GM12878 (cell line): ENCODE data around the gene CFHR1. TPM values are rescaled to one million over a fixed set of nuclear protein-coding genes. Genes with fewer than 3 reads are reported as not detected.
A peak's percentile ranks its signal among the peaks of the same experiment; 100 is the strongest.

Experiments
- ATAC-seq: fragments of 200-7000 bp; cut with Tn5 transposase; 3 replicates; pipeline ENCODE4 v1.9.1; 2020; ENCODE audit warnings: mild to moderate bottlenecking, moderate library complexity
- BruUV-seq: library from RNA; stranded (reverse); fragments of 400-500 nt; replicated peaks from 2 replicates; lab custom pipeline; 2021; lab: Mats Ljungman, UMichigan
- CTCF ChIA-PET: fragments of 300-600 bp; sonication (Branson Sonifier 250); formaldehyde crosslinking; extraction: SDS; loops from one replicate; lab custom pipeline; 2021; ENCODE audit warnings: inconsistent platforms; lab: Yijun Ruan, JAX
- POLR2A ChIA-PET: fragments of 350-600 bp; formaldehyde crosslinking; extraction: SDS; loops from one replicate; lab custom pipeline; 2021; ENCODE audit warnings: inconsistent platforms; lab: Charles Lee
- RAD21 ChIA-PET: fragments of 300-600 bp; sonication (Branson Sonifier 250); formaldehyde crosslinking; loops from one replicate; lab custom pipeline; 2023; ENCODE audit warnings: antibody characterized with exemption; ENCODE audit not compliant: unreplicated experiment; lab: Charles Lee
- SMC1A ChIA-PET: fragments of 300-600 bp; sonication (Branson Sonifier 250); formaldehyde crosslinking; loops from one replicate; lab custom pipeline; 2023; ENCODE audit not compliant: unreplicated experiment, uncharacterized antibody; lab: Charles Lee
- DNase-seq: peaks from one replicate; pipeline ENCODE4 v3.0.0-alpha.2; 2011; ENCODE audit warnings: low read depth, low spot score
- FAIRE-seq: peaks from 3 replicates; lab custom pipeline; 2011; peaks lifted over from hg19 to GRCh38; lab: Jason Lieb, UNC
- H2AFZ ChIP-seq: 2 replicates; pipeline ENCODE4 v1.6.0; 2011; ENCODE audit warnings: low read depth, low read length, control low read depth; ENCODE audit not compliant: control insufficient read depth
- H3K27ac ChIP-seq: 2 replicates; pipeline ENCODE4 v1.5.1; 2011; ENCODE audit warnings: control low read depth; ENCODE audit not compliant: control insufficient read depth, insufficient read depth
- H3K27me3 ChIP-seq, 2 experiments: replicated peaks in 1 of 2; 2 replicates each; pipeline versions ENCODE4 v1.6.0 to v1.6.1; 2011; ENCODE audit warnings: low read length in 1 of 2; ENCODE audit not compliant: control insufficient read depth in 2 of 2, insufficient read depth in 2 of 2
- H3K36me3 ChIP-seq, 2 experiments: 2 replicates each; pipeline ENCODE4 v1.5.1; 2011; ENCODE audit warnings: low read length in 1 of 2; ENCODE audit not compliant: control insufficient read depth in 2 of 2, insufficient read depth in 2 of 2
- H3K4me1 ChIP-seq: 2 replicates; pipeline ENCODE4 v1.6.1; 2011; ENCODE audit warnings: mild to moderate bottlenecking, low read length, moderate library complexity, mixed read lengths; ENCODE audit not compliant: control insufficient read depth, insufficient read depth
- H3K4me2 ChIP-seq: 2 replicates; pipeline ENCODE4 v1.6.0; 2011; ENCODE audit warnings: control low read depth; ENCODE audit not compliant: control insufficient read depth, insufficient read depth
- H3K4me3 ChIP-seq: fragments of 200-600 bp; sonication (generic); 2 replicates; pipeline ENCODE4 v1.5.1; 2016
- H3K79me2 ChIP-seq: 2 replicates; pipeline ENCODE4 v1.6.0; 2011; ENCODE audit warnings: low read length; ENCODE audit not compliant: control insufficient read depth, insufficient read depth
- H3K9ac ChIP-seq: 2 replicates; pipeline ENCODE4 v1.8.0; 2011; ENCODE audit warnings: low read length, control low read depth, mixed read lengths; ENCODE audit not compliant: control insufficient read depth, insufficient read depth
- H3K9me3 ChIP-seq: replicated peaks from 3 replicates; pipeline ENCODE4 v1.5.1; 2011; ENCODE audit warnings: mild to moderate bottlenecking, low read length; ENCODE audit not compliant: control insufficient read depth, insufficient read depth
- H4K20me1 ChIP-seq: 2 replicates; pipeline ENCODE4 v1.6.0; 2011; ENCODE audit not compliant: control insufficient read depth, insufficient read depth
- BCL3 ChIP-seq: IDR thresholded peaks from 2 replicates; pipeline ENCODE4 v1.6.1; 2011; ENCODE audit warnings: borderline replicate concordance, low read depth, mild to moderate bottlenecking, moderate library complexity, low read length; ENCODE audit not compliant: insufficient read depth, poor library complexity, severe bottlenecking
- MTA3 ChIP-seq: IDR thresholded peaks from 2 replicates; pipeline ENCODE4 v1.6.1; 2012; ENCODE audit warnings: low read length, inconsistent platforms, borderline replicate concordance
- NFIC ChIP-seq: IDR thresholded peaks from 2 replicates; pipeline ENCODE4 v1.6.1; 2012; ENCODE audit warnings: low read depth, mild to moderate bottlenecking, inconsistent platforms, low read length, moderate library complexity
- SMC3 ChIP-seq: IDR thresholded peaks from 2 replicates; pipeline ENCODE4 v1.6.1; 2011; ENCODE audit warnings: low read length, improper control_type of control experiment, borderline replicate concordance
- TAF1 ChIP-seq: IDR thresholded peaks from 2 replicates; pipeline ENCODE4 v1.6.1; 2011; ENCODE audit warnings: mild to moderate bottlenecking, low read depth, low read length, borderline replicate concordance
- ZNF622 ChIP-seq: fragments of 450-650 bp; IDR thresholded peaks from 2 replicates; pipeline ENCODE4 v1.6.1; 2017; ENCODE audit warnings: mild to moderate bottlenecking, inconsistent platforms
- WGBS: methylation state at CpG from one replicate; pipeline ENCODE4 v1.1.6; 2016; ENCODE audit warnings: low lambda C conversion rate; ENCODE audit not compliant: insufficient replicate concordance, insufficient coverage; ENCODE audit errors: missing lambda C conversion rate; 5-methylcytosine and 5-hydroxymethylcytosine counted together
- in situ Hi-C: fragments of 300-500 bp; cut with MboI; formaldehyde crosslinking; loops from 9 replicates; pipeline ENCODE4 v1.14.3; 2018; ENCODE audit warnings: mixed read lengths
- intact Hi-C: fragments of 100-400 bp; cut with micrococcal nuclease; formaldehyde crosslinking; loops from one replicate; pipeline ENCODE4 v1.14.2; 2022; ENCODE audit not compliant: unreplicated experiment
- polyA plus RNA-seq, 11 experiments: library from polyadenylated mRNA; depleted of rRNA in 4 of 11; unstranded in 6 of 11; stranded (reverse) in 5 of 11; fragments of >200 nt; fragmentation: Nextera tagmentation in 4 of 11; fragmentation: Illumina TruSeq in 1 of 11; extraction: Ambion mirVana in 4 of 11; extraction: Trizol in 1 of 11; gene quantifications; 1 replicate in 1 of 11; 2 replicates in 10 of 11; pipeline versions ENCODE4 v1.2.1 to v1.2.3, GENCODE V29; 2011 to 2016; ENCODE audit warnings: inconsistent platforms in 2 of 11, missing spikeins in 2 of 11, low read depth in 1 of 11
- total RNA-seq, 4 experiments: library from RNA; depleted of rRNA in 3 of 4; stranded (reverse); fragments of >200 nt in 3 of 4; fragmentation: Illumina TruSeq in 1 of 4; extraction: Trizol in 1 of 4; gene quantifications; 2 replicates each; pipeline versions ENCODE4 v1.2.1 to v1.2.3, GENCODE V29; 2013 to 2021

Gene CFHR1
- total and polyA plus RNA-seq, 10 of the 15 experiments (the other 5 are each of a cell fraction or from before 2014, with no cell fraction given) = 0.04 TPM; not detected in 9

DNA sequence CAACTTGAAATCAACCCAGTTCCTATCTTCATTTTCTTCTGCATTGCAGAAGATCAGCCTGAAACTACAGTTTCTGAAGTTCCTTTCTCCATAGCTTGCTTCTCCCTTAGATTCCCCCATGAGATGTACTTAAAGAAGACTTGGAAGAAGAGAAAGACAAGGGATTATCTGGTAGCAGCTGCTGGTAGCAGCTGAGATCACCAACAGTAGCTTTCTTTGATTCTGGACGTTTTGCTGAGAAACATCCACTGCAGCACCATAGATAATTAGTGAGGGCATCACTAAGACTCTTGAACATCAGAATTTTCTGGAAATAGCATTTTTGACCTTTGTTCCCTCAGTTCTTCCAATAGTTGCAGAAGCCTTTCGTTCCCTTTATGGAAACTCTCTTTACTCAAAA is 45.4 kb upstream of the CFHR1 start:
- POLR2A ChIA-PET = no interaction called here
- Histone ChIP-seq H3K9ac (no peak overlapping the region), H2AFZ (no peak overlapping the region), H3K79me2 (no peaks in the 10 kb centered on the region), H3K27me3 (no peaks in the 10 kb centered on the region), H3K27ac (no peak overlapping the region), H4K20me1 (no peaks in the 10 kb centered on the region), H3K4me2 (no peak overlapping the region), H3K9me3 (no peaks in the 10 kb centered on the region), H3K4me1 (no peaks in the 10 kb centered on the region), H3K4me3 (no peak overlapping the region), H3K36me3 (no peaks in the 10 kb centered on the region)
- CTCF ChIA-PET = no interaction called here
- SMC1A ChIA-PET = no interaction called here
- TF ChIP-seq BCL3 (no peak), MTA3 (no peak), TAF1 (no peak)
- no peak for DNase-seq
- RAD21 ChIA-PET = no interaction called here
- WGBS = 0% methylated on average over 2 of the region's 2 CpGs
- in situ Hi-C loops (no loop called here), intact Hi-C loops (no loop called here)
- FAIRE-seq = no peak
- no peak for ATAC-seq
- no TSS peak for BruUV-seq

DNA sequence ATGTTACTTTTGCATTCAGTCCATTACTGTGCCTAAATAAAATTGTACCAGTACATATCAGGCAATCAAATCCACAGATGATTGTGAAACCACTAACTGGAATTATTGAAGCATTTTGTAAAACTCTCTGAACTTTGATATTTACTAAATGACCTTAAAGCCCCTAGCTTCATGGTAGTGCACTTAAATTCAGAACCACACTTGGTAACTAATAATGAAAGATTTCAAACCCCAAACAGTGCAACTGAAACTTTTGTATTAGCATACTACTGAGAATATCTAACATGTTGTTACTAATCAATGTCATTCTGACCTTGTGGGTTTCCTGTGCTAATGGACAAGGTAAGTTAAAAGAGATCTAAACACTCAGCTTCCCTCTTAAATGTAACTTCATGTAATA is 44.9 kb upstream of the CFHR1 start, which contains the start of gene CFHR3:
Gene CFHR3, plus strand, starts transcription at position 238 of the 400 bp plus-strand sequence. Its CDS starts 47 bp downstream, at position 285.
- TF ChIP-seq NFIC (no peak), SMC3 (no peak), ZNF622 (no peak)
- ChIA-PET POLR2A (no interaction called here), RAD21 (no interaction called here), SMC1A (no interaction called here), CTCF (no interaction called here)
- H3K4me2 ChIP-seq = no peak within 1 kb of the TSS
- in situ Hi-C loops (no loop called here), intact Hi-C loops (no loop called here)
- no peak within 1 kb of the TSS for H3K4me3 ChIP-seq
- peak; percentile 18 for FAIRE-seq
- no TSS peak for BruUV-seq
- DNase-seq = no peak
- H3K27me3 ChIP-seq = no peaks in the 10 kb centered on the region
- no peak within 1 kb of the TSS for H2AFZ ChIP-seq
- H3K36me3 ChIP-seq = no peaks in the 10 kb centered on the region
- no peaks in the 10 kb centered on the region for H4K20me1 ChIP-seq
- H3K4me1 ChIP-seq = no peaks in the 10 kb centered on the region
- no peak within 1 kb of the TSS for H3K27ac ChIP-seq
- H3K9me3 ChIP-seq = no peaks in the 10 kb centered on the region
- peak; percentile 57 for ATAC-seq
- H3K9ac ChIP-seq = no peak within 1 kb of the TSS
- H3K79me2 ChIP-seq = no peaks in the 10 kb centered on the region
